T1000 (cell line): ENCODE measurements around the gene PIK3R2.

Experiments
- DNase-seq: peaks from one replicate; lab custom pipeline; 2025; ENCODE audit warnings: mixed read lengths; lab: John Stamatoyannopoulos, UW

PIK3R2 gene

DNA sequence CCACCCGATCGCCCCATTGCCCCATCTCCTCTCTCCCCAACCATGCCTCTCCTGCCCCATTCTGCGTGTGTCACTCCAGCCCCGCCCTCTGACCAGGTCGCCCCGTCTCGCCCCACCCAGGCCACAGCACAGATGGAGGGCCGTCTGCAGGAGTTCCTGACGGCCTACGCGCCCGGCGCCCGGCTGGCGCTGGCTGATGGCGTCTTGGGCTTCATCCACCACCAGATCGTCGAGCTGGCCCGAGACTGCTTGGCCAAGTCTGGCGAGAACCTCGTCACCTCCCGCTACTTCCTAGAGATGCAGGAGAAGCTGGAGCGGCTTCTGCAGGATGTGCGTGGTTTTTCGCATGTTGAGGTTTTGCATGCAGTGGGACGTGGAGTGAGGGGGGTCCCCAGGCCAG, 29.1 kb upstream of the PIK3R2 start:
- no peak for DNase-seq

DNA sequence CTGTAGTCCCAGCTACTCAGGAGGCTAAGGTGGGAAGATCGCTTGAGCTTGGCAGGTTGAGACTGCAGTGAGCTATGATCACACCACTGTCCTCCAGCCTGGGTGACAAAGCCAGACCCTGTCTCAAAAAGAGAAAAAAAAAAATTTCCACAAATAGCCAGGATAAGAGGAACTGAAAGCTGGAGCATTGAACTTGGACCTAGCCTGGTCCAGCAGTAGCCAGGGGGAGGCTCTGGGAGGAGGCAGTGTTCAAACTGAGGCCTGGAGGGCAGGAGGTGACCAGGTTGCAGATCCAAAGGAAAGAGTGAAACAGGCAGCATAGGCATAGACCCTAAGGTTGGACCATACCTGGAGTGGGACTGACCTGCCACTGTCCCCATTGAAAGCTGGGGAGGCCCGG, 26.9 kb upstream of the PIK3R2 start:
- no peak for DNase-seq

DNA sequence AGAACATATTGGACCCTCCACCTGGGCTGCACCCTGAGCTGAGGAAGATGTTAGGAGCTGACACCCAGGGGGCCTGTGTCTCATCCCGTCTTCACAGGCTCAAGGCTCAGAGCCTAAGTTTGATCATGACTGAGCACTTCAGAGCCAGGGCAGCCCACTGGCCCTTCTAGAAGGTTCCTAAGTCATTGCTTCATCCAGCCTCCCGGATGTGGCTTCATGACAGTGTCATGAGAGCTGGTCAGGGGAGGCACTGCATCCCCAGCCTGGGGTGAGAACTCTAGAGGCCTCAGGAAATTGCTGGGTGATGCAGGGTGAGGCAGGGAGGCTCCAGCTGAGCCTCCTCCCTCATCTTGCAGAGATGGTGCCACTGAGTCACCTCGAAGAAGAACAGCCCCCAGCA, 24.9 kb upstream of the PIK3R2 start:
- DNase-seq, result no peak

DNA sequence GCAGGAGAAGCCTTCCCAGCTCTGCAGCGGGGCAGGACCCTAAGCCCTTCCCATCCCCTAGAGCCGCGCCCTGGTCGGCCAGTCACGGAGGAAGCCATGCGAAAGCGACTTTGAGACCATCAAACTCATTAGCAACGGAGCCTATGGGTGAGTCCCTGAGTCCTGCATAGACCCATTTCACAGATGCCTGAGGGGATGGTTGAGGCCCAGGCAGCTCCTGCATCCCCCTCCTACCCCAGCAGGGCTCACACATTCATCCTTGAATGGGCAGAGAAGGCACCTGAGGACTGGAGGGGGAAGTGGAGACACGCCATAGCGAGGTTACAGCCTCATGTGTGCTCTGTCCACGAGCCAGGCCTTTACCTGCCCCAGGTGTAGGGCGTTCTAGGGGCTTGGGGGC, 24.2 kb upstream of the PIK3R2 start:
- DNase-seq, result no peak

DNA sequence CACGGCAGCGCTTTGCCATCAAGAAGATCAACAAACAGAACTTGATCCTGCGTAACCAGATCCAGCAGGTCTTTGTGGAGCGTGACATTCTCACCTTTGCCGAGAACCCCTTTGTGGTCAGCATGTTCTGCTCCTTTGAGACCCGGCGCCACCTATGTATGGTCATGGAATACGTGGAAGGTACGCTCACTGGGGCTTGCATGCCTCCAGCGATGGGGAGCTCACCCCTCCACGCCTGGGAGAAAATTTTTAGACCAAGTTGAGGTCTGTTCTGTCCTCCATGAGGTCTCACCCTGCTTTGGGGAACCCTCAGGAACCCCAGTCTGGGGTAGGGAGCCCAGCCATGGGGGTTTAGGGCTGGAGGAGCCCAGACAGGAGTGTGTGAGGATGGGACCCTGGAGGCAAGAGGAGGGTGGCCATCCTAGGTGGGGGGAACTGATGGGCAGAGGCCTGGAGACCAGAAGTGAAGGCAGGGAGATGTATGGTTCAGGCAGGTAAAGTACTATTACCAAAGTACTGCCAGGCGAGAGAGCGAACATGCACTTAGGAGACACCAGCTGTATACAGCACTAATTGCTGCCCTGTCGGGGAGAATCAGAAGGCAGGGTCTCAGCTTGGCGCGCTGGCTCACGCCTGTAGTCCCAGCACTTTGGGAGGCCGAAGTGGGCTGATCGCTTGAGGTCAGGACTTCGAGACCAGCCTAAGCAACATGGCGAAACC, 22.3 kb upstream of the PIK3R2 start:
- no peak for DNase-seq

DNA sequence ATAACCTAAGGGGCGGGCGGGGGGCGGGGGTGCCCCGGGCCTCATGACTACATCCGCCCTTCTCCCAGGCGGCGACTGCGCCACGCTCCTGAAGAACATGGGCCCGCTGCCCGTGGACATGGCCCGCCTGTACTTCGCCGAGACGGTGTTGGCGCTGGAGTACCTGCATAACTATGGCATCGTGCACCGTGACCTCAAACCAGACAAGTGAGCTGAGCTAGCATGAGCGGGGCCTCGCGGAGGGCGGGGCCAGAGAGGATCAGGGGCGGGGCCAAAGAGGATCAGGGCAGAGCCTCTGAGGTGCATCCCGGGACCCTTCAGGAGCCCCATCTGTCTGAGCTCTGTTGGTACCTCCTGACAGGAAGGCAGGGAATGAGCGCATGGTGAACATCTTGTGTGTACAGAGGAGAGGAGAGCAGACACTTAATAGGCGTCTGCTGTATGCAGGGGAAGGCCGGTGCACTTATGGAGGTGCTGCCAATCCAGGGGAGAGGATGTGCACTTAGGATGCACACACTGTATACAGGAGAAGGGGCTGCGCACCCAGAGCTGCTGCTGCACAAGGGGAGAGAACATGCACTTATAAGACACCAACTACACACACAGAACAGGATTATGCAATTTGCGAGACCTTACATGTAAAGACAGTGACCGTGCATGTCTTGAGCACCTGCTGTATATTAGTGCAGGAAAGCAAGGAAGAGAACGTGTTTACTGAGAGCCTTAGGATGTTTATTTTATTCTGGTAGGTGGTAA, 20.9 kb upstream of the PIK3R2 start:
- no peak for DNase-seq

DNA sequence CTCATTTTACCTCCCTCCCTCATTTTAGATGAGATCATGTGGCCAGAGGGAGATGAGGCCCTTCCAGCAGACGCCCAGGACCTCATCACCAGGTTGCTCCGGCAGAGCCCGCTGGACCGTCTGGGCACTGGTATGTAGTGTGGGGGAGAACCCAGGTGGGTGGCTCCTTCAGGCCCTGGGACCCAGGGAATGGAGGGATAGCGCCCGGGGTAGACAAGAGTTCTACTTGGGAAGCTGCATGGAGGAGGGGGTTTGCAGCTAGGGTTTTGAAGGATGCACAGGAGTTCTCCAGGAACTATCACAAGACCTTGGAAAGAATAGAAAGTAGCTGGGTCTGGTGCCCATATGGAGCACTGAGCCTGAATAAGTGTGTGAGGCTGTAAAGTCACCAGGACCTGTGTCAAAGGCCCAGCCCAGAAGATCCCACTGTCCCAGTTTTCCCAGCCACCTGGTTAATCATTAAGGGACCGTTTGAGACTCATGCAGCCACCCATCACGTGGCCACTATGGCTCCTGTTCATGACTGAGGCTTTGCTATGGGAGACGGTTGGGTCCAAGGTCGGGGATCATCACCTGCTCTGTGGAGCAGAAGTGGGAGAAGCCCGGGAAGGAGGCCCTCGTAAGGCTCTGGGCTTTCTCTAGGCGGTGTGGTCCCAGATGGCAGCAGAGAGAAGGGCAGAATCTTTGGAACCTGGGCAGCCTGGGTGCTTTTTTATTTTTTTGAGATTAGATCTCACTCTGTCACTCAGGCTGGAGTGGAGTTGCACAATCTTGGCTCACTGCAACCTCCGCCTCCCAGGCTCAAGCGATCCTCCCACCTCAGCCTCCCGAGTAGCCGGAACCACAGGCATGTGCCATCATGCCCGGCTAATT, 17.0 kb upstream of the PIK3R2 start:
- no peak for DNase-seq

DNA sequence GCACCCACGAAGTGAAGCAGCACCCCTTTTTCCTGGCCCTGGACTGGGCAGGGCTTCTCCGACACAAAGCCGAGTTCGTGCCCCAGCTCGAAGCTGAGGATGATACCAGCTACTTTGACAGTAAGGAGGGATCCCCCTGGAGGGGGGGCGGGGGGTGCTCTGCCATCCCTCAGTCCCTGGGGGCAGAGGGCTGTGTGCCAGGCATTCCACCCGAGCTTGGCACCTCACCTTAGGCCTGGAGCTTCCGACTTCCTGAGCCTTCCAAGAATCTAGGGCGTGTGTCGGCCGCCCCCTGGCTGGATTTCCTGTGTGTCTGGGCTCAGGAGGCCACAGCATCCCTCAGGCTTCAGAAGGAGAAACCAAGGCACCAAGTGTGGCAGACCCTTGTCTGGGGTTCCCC, 15.7 kb upstream of the PIK3R2 start:
- DNase-seq, result no peak

DNA sequence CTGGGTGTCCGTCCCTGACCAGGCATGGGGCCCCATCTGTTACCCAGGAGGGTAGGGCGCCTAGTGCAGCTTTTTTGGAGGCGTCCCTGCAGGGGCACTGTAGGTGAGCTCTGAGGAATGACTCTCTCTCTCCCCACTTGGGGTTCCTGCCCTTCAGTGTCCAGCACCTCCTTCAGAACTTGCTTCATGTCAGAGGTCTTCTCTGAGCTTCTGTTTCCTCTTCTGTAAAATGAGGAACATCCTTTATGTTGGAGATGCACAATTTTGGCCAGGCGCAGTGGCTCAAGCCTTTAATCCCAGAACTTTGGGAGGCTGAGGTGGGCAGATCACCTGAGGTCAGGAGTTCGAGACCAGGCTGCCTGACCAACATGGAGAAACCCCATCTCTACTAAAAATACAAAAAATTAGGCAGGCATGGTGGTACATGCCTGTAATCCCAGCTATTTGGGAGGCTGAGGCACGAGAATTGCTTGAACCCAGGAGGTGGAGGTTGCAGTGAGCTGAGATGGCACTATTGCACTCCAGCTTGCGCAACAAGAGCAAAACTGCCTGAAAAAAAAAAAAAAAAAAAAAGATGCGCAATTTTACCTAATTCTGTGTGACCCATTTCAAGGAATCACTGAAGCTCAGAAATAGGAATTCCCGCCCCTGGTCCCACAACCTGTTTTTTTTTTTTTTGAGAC, 15.2 kb upstream of the PIK3R2 start:
- DNase-seq, result no peak

DNA sequence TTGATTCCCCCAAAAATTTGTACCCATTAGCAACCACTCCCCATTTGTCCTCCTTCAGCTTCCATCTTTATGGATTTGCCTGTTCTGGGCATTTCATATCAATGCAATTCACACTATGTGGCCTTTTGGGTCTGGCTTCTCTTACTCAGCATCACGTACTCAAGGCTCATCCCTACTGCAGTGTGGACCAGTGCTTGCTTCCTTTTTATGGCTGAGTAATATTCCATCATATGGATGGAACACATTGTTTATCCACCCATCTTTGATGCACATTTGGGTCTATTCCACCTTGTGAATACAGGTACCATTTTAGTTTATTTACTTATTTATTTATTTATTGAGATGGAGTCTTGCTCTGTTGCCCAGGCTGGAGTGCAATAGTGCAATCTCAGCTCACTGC, 12.5 kb upstream of the PIK3R2 start:
- no peak for DNase-seq

DNA sequence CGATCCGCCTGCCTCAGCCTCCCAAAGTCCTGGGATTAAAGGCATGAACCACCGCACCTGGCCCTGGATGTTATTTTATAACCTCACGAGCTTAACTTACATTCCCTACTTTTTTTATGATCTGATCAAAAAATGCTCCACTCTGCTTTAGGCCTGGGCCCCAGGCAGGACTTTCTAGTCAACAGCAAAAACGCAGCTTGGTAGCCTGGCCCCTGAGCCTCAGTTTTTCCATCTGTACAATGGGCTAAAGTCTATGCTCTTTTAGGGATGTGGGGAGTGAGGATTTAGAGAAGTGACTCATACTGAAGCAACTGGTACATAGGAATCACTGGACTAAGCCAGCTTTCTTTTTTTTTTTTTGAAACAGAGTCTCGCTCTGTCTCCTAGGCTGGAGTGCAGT, 11.9 kb upstream of the PIK3R2 start:
- no peak for DNase-seq

DNA sequence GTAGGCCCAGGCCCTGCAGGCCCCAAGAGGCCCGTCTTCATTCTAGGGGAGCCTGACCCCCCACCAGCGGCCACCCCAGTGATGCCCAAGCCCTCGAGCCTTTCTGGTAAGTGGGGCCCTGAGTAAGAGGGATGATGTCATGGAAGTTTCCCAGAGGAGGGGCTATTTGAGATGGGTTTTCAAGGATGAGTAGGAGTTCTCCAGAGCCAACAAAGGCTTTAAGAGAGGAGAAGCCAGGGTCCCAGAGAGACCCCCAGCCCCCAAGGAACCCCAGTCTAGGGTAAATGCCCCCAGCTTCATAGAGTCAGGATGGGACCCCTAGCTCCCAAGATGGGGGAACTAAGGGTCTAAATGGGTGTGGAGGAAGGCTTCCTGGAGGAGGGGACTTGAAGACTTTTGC, 9.1 kb upstream of the PIK3R2 start:
- no peak for DNase-seq

DNA sequence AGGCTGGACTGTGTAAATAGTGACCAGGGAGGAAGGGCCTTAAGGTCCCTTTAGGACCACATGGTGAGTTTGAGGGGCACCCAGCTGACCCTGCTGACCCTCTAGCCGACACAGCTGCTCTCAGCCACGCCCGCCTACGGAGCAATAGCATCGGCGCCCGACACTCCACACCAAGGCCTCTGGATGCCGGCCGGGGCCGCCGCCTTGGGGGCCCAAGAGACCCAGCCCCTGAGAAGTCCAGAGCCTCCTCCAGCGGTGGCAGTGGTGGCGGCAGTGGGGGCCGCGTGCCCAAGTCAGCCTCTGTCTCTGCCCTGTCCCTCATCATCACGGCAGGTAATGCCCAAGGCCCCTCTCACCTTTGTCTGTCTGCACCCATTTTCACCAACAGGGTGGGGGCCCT, 8.6 kb upstream of the PIK3R2 start:
- no peak for DNase-seq

DNA sequence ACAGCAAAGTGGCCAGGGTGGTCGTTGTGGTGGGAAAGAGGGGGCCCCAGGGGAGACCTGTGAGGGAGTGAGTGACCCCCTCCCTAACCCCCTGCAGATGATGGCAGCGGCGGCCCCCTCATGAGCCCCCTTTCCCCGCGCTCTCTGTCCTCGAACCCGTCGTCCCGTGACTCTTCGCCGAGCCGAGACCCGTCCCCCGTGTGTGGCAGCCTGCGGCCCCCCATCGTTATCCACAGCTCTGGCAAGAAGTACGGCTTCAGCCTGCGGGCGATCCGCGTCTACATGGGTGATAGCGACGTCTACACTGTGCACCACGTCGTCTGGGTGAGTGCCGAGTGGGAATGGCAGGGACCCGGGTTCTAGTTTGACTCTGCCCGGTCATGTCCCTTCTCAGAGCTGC, 8.1 kb upstream of the PIK3R2 start:
- DNase-seq, result no peak

DNA sequence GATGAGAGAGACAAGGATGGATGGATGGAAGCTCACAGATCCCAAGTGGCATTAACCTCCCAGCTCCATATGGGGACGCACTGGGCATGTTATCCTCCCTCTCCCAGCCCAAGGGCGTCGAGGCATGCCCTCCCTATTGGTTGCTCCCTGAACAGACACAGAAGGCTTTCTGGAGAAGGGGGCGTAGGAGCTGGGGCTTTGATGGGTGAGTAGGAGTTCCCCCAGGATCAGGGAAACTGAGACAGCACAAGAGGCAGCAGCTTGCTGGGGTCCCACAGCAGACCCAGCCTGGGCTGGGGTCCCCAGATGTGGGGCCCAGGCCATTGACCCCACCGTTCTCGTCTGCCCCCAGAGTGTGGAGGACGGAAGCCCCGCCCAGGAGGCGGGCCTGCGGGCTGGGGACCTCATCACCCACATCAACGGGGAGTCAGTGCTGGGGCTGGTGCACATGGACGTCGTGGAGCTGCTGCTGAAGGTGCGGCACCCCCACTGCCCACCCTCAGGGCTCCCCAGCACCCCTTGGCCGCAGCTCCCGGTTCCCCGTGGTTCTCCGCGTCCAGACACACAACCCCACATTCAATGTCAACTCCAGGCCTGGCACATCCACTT, 7.5 kb upstream of the PIK3R2 start:
- no peak for DNase-seq

DNA sequence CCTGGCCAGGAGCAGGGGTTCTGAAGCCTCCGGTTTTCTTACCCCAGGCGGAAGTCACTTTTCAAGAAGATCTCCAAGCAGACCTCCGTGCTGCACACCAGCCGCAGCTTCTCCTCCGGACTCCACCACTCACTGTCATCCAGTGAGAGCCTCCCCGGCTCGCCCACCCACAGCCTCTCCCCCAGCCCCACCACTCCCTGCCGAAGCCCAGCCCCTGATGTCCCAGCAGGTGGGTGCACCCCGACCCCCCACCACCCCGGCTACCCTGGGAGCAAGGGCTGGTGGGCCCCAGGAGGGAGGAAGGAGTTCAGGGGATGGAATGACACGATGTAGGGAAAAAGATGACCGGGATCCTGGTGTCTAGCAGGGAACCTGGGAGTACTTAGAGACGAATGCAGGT, 5.6 kb upstream of the PIK3R2 start:
- no peak for DNase-seq

DNA sequence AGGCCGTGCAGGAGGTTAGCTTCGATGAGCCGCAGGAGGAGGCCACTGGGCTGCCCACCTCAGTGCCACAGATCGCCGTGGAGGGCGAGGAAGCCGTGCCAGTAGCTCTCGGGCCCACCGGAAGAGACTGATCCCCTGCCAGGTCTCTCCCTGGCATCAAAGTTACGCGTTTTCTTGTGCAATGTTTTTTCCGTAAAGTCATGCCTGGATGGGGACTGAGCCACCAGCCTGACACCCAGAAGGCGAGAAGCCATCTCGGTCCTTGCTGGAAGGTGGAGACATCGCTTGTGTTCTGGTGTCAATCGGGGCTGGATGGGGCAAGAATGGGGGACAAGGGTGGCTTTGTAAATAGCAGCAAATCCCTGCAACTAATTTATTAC, 3.4 kb upstream of the PIK3R2 start:
- DNase-seq, result no peak

DNA sequence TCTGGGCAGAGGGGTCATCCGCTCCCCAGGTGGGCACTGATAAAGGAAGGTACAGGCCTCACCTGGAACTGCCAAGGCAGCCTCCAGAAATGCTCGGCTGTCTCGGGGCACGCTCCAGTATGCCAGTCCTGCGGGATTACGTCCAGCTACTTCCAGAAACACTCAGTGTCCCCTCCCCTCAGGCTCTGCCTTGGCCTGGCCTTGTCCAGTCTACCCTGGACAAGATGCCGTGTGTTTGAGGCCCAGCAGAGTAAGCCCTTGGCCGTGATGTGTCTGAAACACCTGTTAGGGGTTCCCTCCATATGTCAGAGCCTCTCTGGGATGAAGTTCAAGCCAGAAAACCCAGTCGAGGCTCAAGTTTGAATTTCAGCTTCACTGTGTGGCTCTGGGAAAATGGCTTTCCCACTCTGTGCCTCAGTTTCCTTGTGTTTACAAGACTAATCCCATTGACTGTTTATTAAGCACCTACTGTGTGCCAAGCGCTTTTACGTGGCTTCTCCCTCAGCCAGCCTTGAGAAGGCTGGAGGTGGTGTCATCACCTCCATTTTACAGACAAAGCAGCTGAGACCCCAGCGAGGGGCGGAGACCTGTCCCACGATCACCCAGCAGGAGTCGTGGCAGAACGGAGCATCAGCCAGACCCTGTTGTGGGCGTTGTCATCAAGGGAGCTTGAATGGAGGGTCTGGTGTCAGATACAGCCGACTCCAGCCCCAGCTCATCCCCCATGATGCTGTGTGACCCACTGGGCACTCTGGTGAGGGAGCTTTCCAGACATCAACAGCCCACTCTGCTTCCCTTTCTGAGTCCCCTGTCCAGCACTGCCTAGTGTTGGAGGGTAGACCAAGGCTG, 2.0 kb upstream of the PIK3R2 start:
- DNase-seq, result no peak

DNA sequence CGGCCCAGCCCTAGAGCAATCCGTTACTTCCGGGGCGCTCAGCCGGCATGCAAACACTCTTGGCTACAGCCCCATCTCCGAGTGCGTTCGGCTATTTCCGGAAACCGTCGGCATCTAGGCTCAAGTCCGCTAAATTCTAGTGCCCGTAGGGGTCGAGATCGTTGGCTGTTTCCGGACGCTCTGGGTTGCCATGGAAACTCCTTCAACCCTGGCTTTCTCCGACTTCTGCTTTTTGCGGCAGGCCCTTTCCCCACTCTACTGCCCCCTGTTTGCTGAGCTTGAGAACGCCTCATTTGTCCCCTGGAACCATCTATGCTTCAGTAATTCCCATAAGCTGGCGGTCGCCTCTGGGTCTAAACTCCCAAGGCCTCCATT, 534 bp upstream of the PIK3R2 start:
- peak; percentile 92 for DNase-seq

DNA sequence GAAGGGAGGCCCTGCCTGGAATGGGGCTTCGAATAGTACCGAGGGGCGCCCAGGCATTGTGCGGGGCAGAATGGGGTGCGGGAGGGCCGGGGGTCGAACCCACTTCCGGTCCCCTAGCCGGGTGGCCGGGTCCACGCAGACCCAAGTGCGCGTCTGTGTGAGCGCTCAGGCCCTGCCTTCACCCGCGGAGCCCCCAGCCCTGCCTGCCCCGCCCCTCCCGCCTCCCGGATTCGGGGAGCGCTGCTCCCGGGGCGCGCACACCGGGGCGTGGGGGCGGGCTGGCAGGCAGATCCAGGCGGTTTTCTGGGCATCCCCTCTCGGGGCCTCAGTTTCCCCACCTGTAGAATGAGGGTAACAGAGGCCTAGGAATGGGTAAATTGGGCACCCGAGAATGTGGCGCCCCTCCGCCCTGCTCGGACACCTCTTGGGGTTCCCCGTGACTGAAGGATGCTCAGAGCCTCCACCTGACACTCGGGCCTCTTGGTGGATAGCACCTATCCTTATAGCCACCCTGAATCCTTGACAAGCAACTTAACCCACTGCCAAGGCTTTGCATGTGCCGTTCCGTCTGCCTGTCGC, 682 bp downstream of the PIK3R2 start:
- DNase-seq, result no peak
